Central memory CD4-positive, alpha-beta T cell (primary cell): ENCODE results near the gene LYZL2.
"Not testable (repeated sequence)": the region's sequence is repeated elsewhere in the genome, so short reads cannot be mapped to it uniquely, and the experiment has no call there.

Experiments used
- DNase-seq: peaks from one replicate; pipeline ENCODE4 v3.0.0; 2022
- total RNA-seq, 3 experiments: gene quantifications; one replicate each; lab custom pipeline; 2026; lab: John Stamatoyannopoulos, UW

The LYZL2 gene
- total RNA-seq, result 0 reads per million in 3 experiments

- DNase-seq, result no peak
These were observed at the start of gene LYZL2 for GRCh38 chr10:30629653-30630052. LYZL2 (minus strand) TSS chr10:30629753; CDS start chr10:30626915, 2,838 bp downstream.

GRCh38 chr10:30677616-30678015 lies 48.1 kb upstream of the LYZL2 start:
- not testable (repeated sequence) for DNase-seq

GRCh38 chr10:30677146-30677545 lies 47.6 kb upstream of the LYZL2 start:
- DNase-seq, result not testable (repeated sequence)

- DNase-seq, result no peak
These were observed 46.5 kb upstream of the LYZL2 start for GRCh38 chr10:30675791-30676718.

- DNase-seq, result no peak
These were observed 45.2 kb upstream of the LYZL2 start for GRCh38 chr10:30674796-30675195.

GRCh38 chr10:30673262-30673661 lies 43.7 kb upstream of the LYZL2 start:
- DNase-seq, result not testable (repeated sequence)

- not testable (repeated sequence) for DNase-seq
These were observed 42.8 kb upstream of the LYZL2 start for GRCh38 chr10:30672338-30672737.

DNA sequence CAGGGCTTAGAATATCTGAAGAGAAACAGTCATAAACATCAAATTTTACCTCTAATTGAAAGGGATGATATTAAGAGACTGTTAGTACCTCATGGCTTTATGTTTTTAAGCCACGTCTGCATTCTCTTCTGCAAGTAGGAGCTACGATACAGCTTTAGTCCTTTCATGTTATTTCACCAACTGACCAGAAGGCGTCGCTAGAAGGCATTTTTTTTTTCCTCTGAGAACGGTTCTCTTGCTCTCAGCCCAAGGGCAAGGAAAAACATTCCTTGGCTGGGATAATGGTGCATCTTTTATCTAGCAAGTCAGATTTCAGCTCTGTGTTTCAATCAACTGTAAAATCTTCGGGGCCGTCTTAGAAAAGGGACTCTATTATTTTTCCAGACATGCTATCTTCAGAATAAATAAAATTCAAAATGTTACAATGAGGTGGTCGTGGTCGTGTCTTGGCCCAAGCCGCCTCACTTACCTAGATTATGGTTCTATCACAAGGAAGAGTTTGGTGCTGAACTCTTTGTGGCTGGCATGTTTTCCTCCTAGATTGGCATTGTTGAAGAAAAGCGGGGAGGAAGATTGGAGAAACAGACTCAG lies 41.6 kb upstream of the LYZL2 start:
- DNase-seq, result peak; percentile 34

DNA sequence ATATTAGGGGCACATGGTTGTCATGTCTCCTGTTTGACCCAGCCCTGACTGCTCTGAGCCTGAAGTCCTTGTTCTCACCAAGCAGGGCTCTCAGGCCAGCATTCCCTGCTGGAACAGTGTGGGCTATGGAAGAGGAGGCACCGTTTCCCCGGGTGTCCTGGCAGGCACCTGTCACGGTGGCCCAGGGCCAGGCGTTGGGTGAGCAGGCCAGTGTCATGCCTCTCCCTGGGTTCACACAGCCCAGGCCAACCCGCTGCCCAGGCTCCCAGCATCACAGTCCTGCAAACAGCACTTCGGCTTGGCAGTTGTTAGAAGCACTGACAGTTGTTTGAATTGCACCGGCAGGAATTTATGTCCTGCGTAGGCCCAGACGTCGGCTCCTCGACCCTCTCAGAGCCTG lies 38.4 kb upstream of the LYZL2 start:
- not testable (repeated sequence) for DNase-seq

DNA sequence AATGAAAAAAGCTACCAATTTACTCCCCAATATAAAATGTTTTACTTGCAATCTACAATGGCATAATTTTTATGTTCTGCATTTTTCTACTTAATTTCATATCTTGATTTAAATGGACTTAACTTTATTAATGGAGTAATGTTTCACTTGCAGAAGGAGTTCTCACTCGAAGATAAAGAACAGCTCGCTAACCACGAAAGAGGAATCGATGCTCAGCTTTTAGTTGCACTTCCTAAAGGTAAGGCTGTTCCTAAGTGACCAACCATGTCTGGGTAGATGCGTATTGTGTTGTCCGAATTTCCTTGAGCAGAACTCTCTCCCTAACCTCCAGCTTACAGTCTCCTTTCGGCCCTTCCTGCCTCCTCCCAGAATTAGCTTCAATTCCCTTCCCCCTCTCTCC lies 33.9 kb upstream of the LYZL2 start:
- DNase-seq, result not testable (repeated sequence)

DNA sequence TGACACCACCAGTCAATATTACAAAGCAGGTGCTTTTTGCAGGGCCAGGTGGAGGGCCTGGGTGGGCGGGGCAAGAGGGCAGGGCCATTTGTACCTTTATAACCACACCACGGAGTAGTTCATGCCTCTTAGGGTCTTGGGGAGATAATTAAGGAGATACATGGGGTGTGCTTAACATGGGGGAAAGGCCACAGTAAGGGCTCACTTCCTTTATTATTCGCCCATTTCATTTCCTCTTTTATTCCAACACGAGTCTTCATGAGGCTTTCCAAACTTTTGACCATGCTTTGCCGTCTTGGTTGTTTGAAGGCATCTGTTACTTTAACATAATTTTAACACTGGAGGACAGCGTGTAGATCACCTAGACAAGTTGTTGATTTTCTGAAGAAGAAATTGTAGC lies 33.3 kb upstream of the LYZL2 start:
- no peak for DNase-seq

DNA sequence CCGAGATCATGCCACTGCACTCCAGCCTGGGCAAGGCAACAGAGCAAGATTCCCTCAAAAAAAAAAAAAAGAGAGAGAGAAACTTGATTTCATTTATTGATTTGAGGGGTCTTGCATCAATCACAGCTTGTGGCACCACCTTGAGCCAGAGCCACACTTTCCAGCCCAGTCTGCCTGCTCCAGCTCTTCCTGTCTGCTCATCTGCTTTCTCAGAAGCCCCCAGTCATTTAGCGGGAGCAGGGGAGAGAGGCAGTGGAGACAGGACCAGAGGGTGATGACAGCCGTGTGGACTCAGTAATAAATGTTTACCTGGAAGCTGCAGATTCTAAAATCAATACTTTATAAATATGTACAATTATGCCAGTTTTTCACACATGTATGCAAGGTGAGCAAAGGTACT lies 30.8 kb upstream of the LYZL2 start:
- not testable (repeated sequence) for DNase-seq

DNA sequence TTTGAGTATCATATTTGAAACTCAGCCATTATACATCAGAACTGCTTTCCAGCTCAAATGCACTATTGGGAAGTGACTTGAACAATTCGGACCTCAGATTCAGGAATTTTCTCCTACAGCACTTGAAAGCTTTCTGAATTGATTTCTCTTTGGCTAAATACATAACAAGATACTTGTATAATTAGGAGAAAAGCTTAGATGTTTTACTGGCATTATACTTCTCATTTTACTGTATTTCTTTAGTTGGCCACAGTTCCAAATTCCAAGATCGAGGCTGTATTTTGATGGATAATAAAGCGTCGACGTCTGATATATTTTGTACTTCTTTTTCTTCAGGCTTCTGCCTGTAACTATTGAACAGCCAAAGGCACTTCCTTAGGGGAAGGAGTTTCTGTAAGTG lies 26.7 kb upstream of the LYZL2 start:
- no peak for DNase-seq

- not testable (repeated sequence) for DNase-seq
These were observed 25.4 kb upstream of the LYZL2 start for GRCh38 chr10:30655001-30655400.

- not testable (repeated sequence) for DNase-seq
These were observed 22.2 kb upstream of the LYZL2 start for GRCh38 chr10:30651470-30652397.

- no peak for DNase-seq
These were observed 17.5 kb upstream of the LYZL2 start for GRCh38 chr10:30647089-30647488.

- DNase-seq, result no peak
These were observed 15.8 kb upstream of the LYZL2 start for GRCh38 chr10:30645340-30645827.

- DNase-seq, result not testable (repeated sequence)
These were observed 14.9 kb upstream of the LYZL2 start for GRCh38 chr10:30644408-30644861.

DNA sequence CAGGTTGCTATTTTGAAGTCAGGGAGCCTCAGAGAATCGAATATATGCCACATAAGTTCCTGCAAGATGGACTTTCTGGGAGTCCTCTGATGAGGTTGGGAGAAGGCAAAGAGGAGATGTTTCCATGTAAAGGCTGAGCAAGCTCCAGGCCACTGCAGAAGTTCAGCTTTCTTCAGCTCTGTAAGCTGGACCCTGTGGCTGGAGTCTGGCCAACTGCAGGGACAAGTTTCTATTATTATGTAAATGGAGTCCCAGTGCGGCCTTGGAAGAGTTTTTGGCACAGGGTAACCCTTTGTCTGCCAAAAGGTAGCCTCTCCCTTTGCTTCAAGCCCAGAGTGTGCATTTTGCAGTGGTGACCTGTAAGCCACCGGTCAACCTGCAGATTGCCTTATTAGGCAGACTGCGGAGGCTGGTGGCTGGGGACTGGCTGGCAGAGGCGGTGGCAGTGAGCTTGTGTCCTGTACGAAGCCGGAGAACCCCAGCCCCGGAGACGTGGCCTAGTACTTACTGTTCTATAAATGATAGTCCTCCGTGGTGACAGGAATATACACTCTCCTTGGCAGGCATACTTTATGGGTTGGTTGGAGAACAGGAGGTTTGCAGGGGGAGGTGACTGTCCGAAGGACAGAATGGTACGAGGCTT lies 14.1 kb upstream of the LYZL2 start:
- not testable (repeated sequence) for DNase-seq

- not testable (repeated sequence) for DNase-seq
These were observed 13.3 kb upstream of the LYZL2 start for GRCh38 chr10:30642856-30643255.

DNA sequence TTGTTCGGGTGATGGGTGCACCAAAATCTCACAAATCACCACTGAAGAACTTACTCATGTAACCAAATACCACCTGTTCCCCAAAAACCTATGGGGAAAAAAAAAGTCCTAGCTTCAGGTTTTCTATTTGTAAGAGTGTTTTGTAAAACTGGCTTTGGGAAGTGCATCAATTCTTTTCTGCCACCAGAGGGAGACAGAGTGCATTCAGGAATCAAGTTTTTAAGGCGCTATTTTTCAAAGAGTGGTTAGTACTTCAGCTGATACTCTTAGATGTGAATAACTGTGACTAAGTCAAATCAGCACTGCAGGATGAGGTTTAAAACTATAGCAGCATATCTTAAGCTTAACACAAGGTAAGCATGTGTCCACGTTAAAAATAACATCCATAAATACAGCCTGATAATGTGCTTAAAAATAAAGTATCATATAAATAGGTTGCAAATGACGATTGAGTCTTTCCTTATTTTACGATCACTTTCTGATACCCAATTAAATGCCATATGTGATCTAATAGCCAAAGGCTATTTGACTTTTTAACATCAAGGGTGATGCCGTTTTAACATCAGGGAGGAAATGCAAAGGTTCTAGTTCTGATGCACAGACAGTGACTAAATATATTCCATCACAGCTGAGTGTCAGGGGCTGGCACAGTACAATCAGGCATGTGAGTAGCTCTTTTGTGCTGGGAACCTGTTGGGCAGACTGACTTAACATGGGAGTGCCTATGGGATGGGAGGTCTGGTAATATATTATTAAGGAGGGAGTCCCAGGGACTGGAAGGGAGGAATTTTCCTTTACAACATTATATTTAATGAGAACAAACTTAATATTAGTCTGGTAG lies 10.6 kb upstream of the LYZL2 start:
- DNase-seq, result peak; percentile 14
